IMR-90 (cell line): Measurements from ENCODE around the gene HNRNPLL. TPM values are rescaled to one million over a fixed set of nuclear protein-coding genes. Genes with fewer than 3 reads are reported as not detected.

ENCODE experiments used
- ATAC-seq: fragments of 200-7000 bp; cut with Tn5 transposase; 2 replicates; pipeline ENCODE4 v1.9.1; 2020; ENCODE audit warnings: low read depth, mild to moderate bottlenecking, moderate library complexity
- BruUV-seq: library from RNA; stranded (reverse); fragments of 400-500 nt; replicated peaks from 2 replicates; lab custom pipeline; 2021; lab: Mats Ljungman, UMichigan
- CTCF ChIA-PET: fragments of 300-600 bp; formaldehyde crosslinking; extraction: SDS; loops from one replicate; lab custom pipeline; 2021; ENCODE audit warnings: antibody characterized with exemption; lab: Yijun Ruan, JAX
- POLR2A ChIA-PET: fragments of 300-600 bp; sonication (Branson Sonifier 250); formaldehyde crosslinking; loops from one replicate; lab custom pipeline; 2022; ENCODE audit warnings: antibody characterized with exemption; ENCODE audit not compliant: unreplicated experiment; lab: Charles Lee
- DNase-seq: peaks from one replicate; pipeline ENCODE4 v3.0.0; 2013
- H2AFZ ChIP-seq: replicated peaks from 2 replicates; pipeline ENCODE3; 2013; ENCODE audit warnings: low read length, mild to moderate bottlenecking; ENCODE audit not compliant: poor library complexity
- H2AK5ac ChIP-seq: 2 replicates; pipeline ENCODE4 v1.6.1; 2013; ENCODE audit warnings: low read depth, low read length, inconsistent platforms
- H2AK9ac ChIP-seq: replicated peaks from 2 replicates; pipeline ENCODE3; 2013; ENCODE audit warnings: mild to moderate bottlenecking, low read depth, low read length, moderate library complexity; ENCODE audit not compliant: poor library complexity
- H2BK120ac ChIP-seq: 2 replicates; pipeline ENCODE4 v1.6.1; 2013; ENCODE audit warnings: low read depth, low read length, inconsistent platforms
- H2BK15ac ChIP-seq: 3 replicates; pipeline ENCODE4 v1.6.1; 2013; ENCODE audit warnings: low read depth, low read length, inconsistent platforms
- H2BK20ac ChIP-seq: 2 replicates; pipeline ENCODE4 v1.6.1; 2013; ENCODE audit warnings: low read depth, mild to moderate bottlenecking, inconsistent platforms, low read length, moderate library complexity
- H2BK5ac ChIP-seq: 2 replicates; pipeline ENCODE4 v1.6.1; 2013; ENCODE audit warnings: mild to moderate bottlenecking, low read depth, low read length, inconsistent platforms; ENCODE audit not compliant: poor library complexity, severe bottlenecking
- H3K14ac ChIP-seq: replicated peaks from 2 replicates; pipeline ENCODE4 v1.6.1; 2013; ENCODE audit warnings: low read depth, low read length, inconsistent platforms
- H3K18ac ChIP-seq: 2 replicates; pipeline ENCODE4 v1.6.1; 2013; ENCODE audit warnings: low read depth, low read length, control low read depth
- H3K23ac ChIP-seq: 2 replicates; pipeline ENCODE4 v1.6.1; 2013; ENCODE audit warnings: low read depth, low read length, inconsistent platforms
- H3K27ac ChIP-seq: 2 replicates; pipeline ENCODE4 v1.5.1; 2013; ENCODE audit warnings: mild to moderate bottlenecking, control low read depth, low read length; ENCODE audit not compliant: insufficient read depth
- H3K27me3 ChIP-seq: 2 replicates; pipeline ENCODE4 v1.6.1; 2013; ENCODE audit warnings: low read length; ENCODE audit not compliant: control insufficient read depth, insufficient read depth
- H3K36me3 ChIP-seq: 2 replicates; pipeline ENCODE4 v1.6.1; 2013; ENCODE audit warnings: low read length, mixed read lengths; ENCODE audit not compliant: control insufficient read depth, insufficient read depth
- H3K4ac ChIP-seq: 2 replicates; pipeline ENCODE4 v1.6.1; 2013; ENCODE audit warnings: low read depth, low read length, inconsistent platforms
- H3K4me1 ChIP-seq: 2 replicates; pipeline ENCODE4 v1.6.1; 2013; ENCODE audit warnings: low read length, mixed read lengths; ENCODE audit not compliant: control insufficient read depth, insufficient read depth
- H3K4me2 ChIP-seq: 2 replicates; pipeline ENCODE4 v1.6.1; 2013; ENCODE audit warnings: low read depth, mild to moderate bottlenecking, control low read depth, low read length, moderate library complexity
- H3K4me3 ChIP-seq: 2 replicates; pipeline ENCODE4 v1.5.1; 2013; ENCODE audit warnings: low read depth, mild to moderate bottlenecking, control low read depth, low read length, moderate library complexity; ENCODE audit not compliant: insufficient read depth
- H3K56ac ChIP-seq: 2 replicates; pipeline ENCODE4 v1.6.1; 2013; ENCODE audit warnings: low read length, inconsistent platforms; ENCODE audit not compliant: insufficient read depth; ENCODE audit errors: extremely low read depth
- H3K79me1 ChIP-seq, 2 experiments: 2 replicates each; pipeline ENCODE4 v1.6.1; 2013; ENCODE audit warnings: low read length in 2 of 2, inconsistent platforms in 1 of 2, low read depth in 1 of 2
- H3K9ac ChIP-seq: 2 replicates; pipeline ENCODE4 v1.6.1; 2013; ENCODE audit warnings: low read depth, low read length, control low read depth
- H3K9me1 ChIP-seq: 2 replicates; pipeline ENCODE4 v1.6.1; 2013; ENCODE audit warnings: low read length, inconsistent platforms; ENCODE audit not compliant: insufficient read depth
- H3K9me3 ChIP-seq: 2 replicates; pipeline ENCODE4 v1.6.1; 2013; ENCODE audit warnings: low read length; ENCODE audit not compliant: control insufficient read depth, insufficient read depth
- H4K20me1 ChIP-seq: 2 replicates; pipeline ENCODE4 v1.6.1; 2013; ENCODE audit warnings: low read length, inconsistent platforms; ENCODE audit not compliant: insufficient read depth
- H4K5ac ChIP-seq: 2 replicates; pipeline ENCODE4 v1.6.1; 2013; ENCODE audit warnings: mild to moderate bottlenecking, low read depth, low read length, control low read depth
- H4K8ac ChIP-seq, 2 experiments: 2 replicates each; pipeline ENCODE4 v1.6.1; 2013; ENCODE audit warnings: low read depth in 2 of 2, low read length in 2 of 2, control low read depth in 1 of 2, inconsistent platforms in 1 of 2
- H4K91ac ChIP-seq: 2 replicates; pipeline ENCODE4 v1.6.1; 2013; ENCODE audit warnings: low read depth, low read length, inconsistent platforms; ENCODE audit not compliant: insufficient read depth
- BHLHE40 ChIP-seq: fragments of 150-350 bp; IDR thresholded peaks from 2 replicates; pipeline ENCODE4 v1.6.1; 2016; ENCODE audit warnings: mild to moderate bottlenecking, low read depth, low read length
- MAFK ChIP-seq: IDR thresholded peaks from 2 replicates; pipeline ENCODE4 v1.6.1; 2012; ENCODE audit warnings: low read depth, low read length, improper control_type of control experiment
- MXI1 ChIP-seq: IDR thresholded peaks from 2 replicates; pipeline ENCODE4 v1.6.1; 2012; ENCODE audit warnings: low read depth, mild to moderate bottlenecking, low read length, moderate library complexity, borderline replicate concordance
- NFE2L2 ChIP-seq: fragments of 150-350 bp; IDR thresholded peaks from 2 replicates; pipeline ENCODE4 v1.6.1; 2016; ENCODE audit warnings: low read depth, mild to moderate bottlenecking, low read length
- RAD21 ChIP-seq: IDR thresholded peaks from 2 replicates; pipeline ENCODE4 v1.6.1; 2012; ENCODE audit warnings: low read length, improper control_type of control experiment
- WGBS, 2 experiments: methylation state at CpG; one replicate each; pipeline versions ENCODE4 v1.1.5 to v1.1.7; 2013; ENCODE audit warnings: missing lambda C conversion rate in 2 of 2; ENCODE audit not compliant: insufficient read length in 1 of 2; ENCODE audit errors: extremely low coverage in 2 of 2; 5-methylcytosine and 5-hydroxymethylcytosine counted together
- dilution Hi-C: fragments of 300-500 bp; cut with HindIII; formaldehyde crosslinking; loops from one replicate; pipeline ENCODE4 v1.14.3; 2018; ENCODE audit warnings: low sequenced_read_pairs; ENCODE audit not compliant: unreplicated experiment
- in situ Hi-C: fragments of 300-500 bp; cut with MboI; formaldehyde crosslinking; loops from 3 replicates; pipeline ENCODE4 v1.14.3; 2019; ENCODE audit warnings: low sequenced_read_pairs, inconsistent platforms, mixed read lengths
- intact Hi-C: fragments of 100-400 bp; cut with micrococcal nuclease; formaldehyde crosslinking; loops from 2 replicates; pipeline ENCODE4 v1.10.0; 2022
- polyA plus RNA-seq, 3 experiments: library from polyadenylated mRNA; depleted of rRNA; stranded (reverse); fragments of >200 nt; gene quantifications; 2 replicates each; pipeline ENCODE4 v1.2.3, GENCODE V29; 2012; ENCODE audit warnings: low replicate concordance in 1 of 3
- total RNA-seq: library from RNA; depleted of rRNA; stranded (reverse); fragments of >200 nt; gene quantifications from 2 replicates; pipeline ENCODE4 v1.2.3, GENCODE V29; 2012
- TF ChIP-seq, protein P1 (sequence below): conservative IDR thresholded peaks from 2 replicates; pipeline ENCODE4 v1.5.1; 2012; ENCODE audit warnings: mild to moderate bottlenecking, low read depth, low read length, improper control_type of control experiment
- TF ChIP-seq, protein P2 (sequence below): fragments of 150-350 bp; IDR thresholded peaks from 2 replicates; pipeline ENCODE4 v1.6.1; 2017; ENCODE audit warnings: mild to moderate bottlenecking, antibody characterized with exemption, low read length, low read depth
- TF ChIP-seq, protein P3 (sequence below): fragments of 150-350 bp; IDR thresholded peaks from 2 replicates; pipeline ENCODE4 v1.6.1; 2016; ENCODE audit warnings: low read depth, mild to moderate bottlenecking, low read length, moderate library complexity, borderline replicate concordance

The HNRNPLL gene
- total and polyA plus RNA-seq, 2 of the 4 experiments (the other 2 are of a cell fraction) = 23.7 to 53.1 TPM

DNA sequence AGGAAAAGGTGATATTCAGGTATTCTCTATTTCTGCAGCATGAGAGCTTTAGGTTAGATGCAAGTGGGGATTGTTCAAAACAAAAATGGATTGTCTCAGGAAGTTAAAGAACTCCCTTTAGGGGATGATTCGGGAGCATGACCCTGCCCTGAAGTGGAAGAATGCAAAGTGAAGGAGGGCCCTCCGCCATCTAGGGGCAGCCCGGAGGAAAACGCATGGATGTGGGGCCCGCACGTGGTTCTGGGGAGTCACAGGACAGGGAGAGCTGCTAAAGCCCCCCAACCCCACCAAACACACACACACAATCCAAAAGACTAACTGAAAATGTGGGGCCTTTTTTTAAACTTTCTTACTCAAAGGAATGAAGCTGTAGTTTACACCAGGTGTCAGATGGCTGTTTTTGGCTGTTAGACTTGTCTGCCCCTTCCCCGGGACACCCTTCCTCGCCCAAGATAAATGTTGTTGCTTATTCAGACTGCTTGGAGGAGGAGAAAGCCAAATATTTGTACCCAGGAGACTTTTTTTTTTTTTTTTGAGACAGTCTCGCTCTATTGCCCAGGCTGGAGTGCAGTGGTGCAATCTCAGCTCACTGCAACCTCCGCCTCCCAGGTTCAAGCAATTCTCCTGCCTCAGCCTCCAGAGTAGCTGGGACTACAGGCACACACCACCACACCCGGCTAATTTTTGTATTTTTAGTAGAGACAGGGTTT lies 78.8 kb downstream of the HNRNPLL start:
- Histone ChIP-seq H3K4me2 (no peak overlapping the region), H4K91ac (no peak overlapping the region), H4K5ac (no peak overlapping the region), H2AK9ac (no peak overlapping the region), H3K56ac (no peak overlapping the region), H2BK120ac (no peak overlapping the region), H2BK15ac (no peak overlapping the region), H3K14ac (no peak overlapping the region), H2AFZ (no peak overlapping the region), H3K36me3 (no peaks in the 10 kb centered on the region), H3K27ac (no peak overlapping the region), H2BK20ac (no peak overlapping the region), H2AK5ac (no peak overlapping the region), H3K18ac (no peak overlapping the region), H3K9me3 (no peaks in the 10 kb centered on the region), H3K9ac (no peak overlapping the region), H2BK5ac (no peak overlapping the region), H3K4me1 (no peaks in the 10 kb centered on the region; the same call in 1 of the 2 replicates), H3K4me3 (no peak overlapping the region), H3K23ac (no peak overlapping the region), H3K27me3 (peaks cover 37% of the 10 kb centered on the region), H3K9me1 (no peaks in the 10 kb centered on the region), H4K8ac (no peak overlapping the region), H3K4ac (no peak overlapping the region), H3K79me1 (no peaks in the 10 kb centered on the region), H4K20me1 (no peaks in the 10 kb centered on the region)
- CTCF ChIA-PET = interaction anchor here (0.5 to 1.5 kb wide), 3 partner anchors 156 to 209 kb away, joined by 3 read pairs; no protein-coding TSS in a partner anchor
- TF ChIP-seq NFE2L2 (no peak), MXI1 (no peak), BHLHE40 (no peak), MAFK (no peak), RAD21 (no peak)
- TF ChIP-seq, protein P1, sequence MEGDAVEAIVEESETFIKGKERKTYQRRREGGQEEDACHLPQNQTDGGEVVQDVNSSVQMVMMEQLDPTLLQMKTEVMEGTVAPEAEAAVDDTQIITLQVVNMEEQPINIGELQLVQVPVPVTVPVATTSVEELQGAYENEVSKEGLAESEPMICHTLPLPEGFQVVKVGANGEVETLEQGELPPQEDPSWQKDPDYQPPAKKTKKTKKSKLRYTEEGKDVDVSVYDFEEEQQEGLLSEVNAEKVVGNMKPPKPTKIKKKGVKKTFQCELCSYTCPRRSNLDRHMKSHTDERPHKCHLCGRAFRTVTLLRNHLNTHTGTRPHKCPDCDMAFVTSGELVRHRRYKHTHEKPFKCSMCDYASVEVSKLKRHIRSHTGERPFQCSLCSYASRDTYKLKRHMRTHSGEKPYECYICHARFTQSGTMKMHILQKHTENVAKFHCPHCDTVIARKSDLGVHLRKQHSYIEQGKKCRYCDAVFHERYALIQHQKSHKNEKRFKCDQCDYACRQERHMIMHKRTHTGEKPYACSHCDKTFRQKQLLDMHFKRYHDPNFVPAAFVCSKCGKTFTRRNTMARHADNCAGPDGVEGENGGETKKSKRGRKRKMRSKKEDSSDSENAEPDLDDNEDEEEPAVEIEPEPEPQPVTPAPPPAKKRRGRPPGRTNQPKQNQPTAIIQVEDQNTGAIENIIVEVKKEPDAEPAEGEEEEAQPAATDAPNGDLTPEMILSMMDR = no peak
- TF ChIP-seq, protein P2, sequence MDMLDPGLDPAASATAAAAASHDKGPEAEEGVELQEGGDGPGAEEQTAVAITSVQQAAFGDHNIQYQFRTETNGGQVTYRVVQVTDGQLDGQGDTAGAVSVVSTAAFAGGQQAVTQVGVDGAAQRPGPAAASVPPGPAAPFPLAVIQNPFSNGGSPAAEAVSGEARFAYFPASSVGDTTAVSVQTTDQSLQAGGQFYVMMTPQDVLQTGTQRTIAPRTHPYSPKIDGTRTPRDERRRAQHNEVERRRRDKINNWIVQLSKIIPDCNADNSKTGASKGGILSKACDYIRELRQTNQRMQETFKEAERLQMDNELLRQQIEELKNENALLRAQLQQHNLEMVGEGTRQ = no peak
- TF ChIP-seq, protein P3, sequence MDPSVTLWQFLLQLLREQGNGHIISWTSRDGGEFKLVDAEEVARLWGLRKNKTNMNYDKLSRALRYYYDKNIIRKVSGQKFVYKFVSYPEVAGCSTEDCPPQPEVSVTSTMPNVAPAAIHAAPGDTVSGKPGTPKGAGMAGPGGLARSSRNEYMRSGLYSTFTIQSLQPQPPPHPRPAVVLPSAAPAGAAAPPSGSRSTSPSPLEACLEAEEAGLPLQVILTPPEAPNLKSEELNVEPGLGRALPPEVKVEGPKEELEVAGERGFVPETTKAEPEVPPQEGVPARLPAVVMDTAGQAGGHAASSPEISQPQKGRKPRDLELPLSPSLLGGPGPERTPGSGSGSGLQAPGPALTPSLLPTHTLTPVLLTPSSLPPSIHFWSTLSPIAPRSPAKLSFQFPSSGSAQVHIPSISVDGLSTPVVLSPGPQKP = no peak
- ATAC-seq = no peak
- POLR2A ChIA-PET = no interaction called here
- dilution Hi-C loops = no loop called here
- DNase-seq = no peak
- no TSS peak for BruUV-seq
- 40% methylated on average over 1 of the region's 11 CpGs; no CpG with 5 or more reads in 1 of the 2 experiments for WGBS, 2 experiments
- in situ Hi-C loops = loop anchor here (25.0 kb wide), 1 partner anchor 212 kb away; no protein-coding TSS in a partner anchor
- intact Hi-C loops = no loop called here
